HepG2 (cell line): ENCODE data around the gene EML2. TPM values are rescaled to one million over a fixed set of nuclear protein-coding genes. Genes with fewer than 3 reads are reported as not detected.
A peak's percentile ranks its signal among the peaks of the same experiment; 100 is the strongest.

Experiments used
- CBX5 ChIP-seq: sonication (generic); formaldehyde crosslinking; IDR thresholded peaks from 2 replicates; pipeline ENCODE4 v1.4.0; 2020; ENCODE audit warnings: missing genetic modification reagents, borderline replicate concordance
- CEBPB ChIP-seq: IDR thresholded peaks from 2 replicates; pipeline ENCODE4 v1.6.1; 2011; ENCODE audit warnings: low read depth, low read length, improper control_type of control experiment, borderline replicate concordance
- KAT8 ChIP-seq: IDR thresholded peaks from 2 replicates; pipeline ENCODE4 v1.6.1; 2016; ENCODE audit warnings: missing genetic modification reagents, missing compliant biosample characterization
- SPEN ChIP-seq: sonication (generic); formaldehyde crosslinking; IDR thresholded peaks from 2 replicates; pipeline ENCODE4 v1.5.1; 2020; ENCODE audit warnings: low read depth, mild to moderate bottlenecking, missing genetic modification reagents
- ZFYVE20 ChIP-seq: sonication (generic); formaldehyde crosslinking; IDR thresholded peaks from 2 replicates; pipeline ENCODE4 v1.8.0; 2023; ENCODE audit warnings: low read depth, mild to moderate bottlenecking, moderate library complexity, missing genetic modification reagents, borderline replicate concordance
- ZNF24 ChIP-seq: fragments of 450-650 bp; IDR thresholded peaks from 2 replicates; pipeline ENCODE4 v1.6.1; 2017; ENCODE audit warnings: antibody characterized with exemption, mild to moderate bottlenecking
- ZNF788 ChIP-seq: sonication (generic); formaldehyde crosslinking; IDR thresholded peaks from 2 replicates; pipeline ENCODE4 v1.5.0; 2020; ENCODE audit warnings: mild to moderate bottlenecking, missing genetic modification reagents, borderline replicate concordance
- polyA plus RNA-seq, 8 experiments: library from polyadenylated mRNA; depleted of rRNA in 3 of 8; stranded (reverse) in 7 of 8; unstranded in 1 of 8; fragments of >200 nt; fragmentation: Illumina TruSeq in 4 of 8; extraction: Trizol in 4 of 8; gene quantifications; 2 replicates each; pipeline versions ENCODE4 v1.2.1 to v1.2.3, GENCODE V29; 2011 to 2016; ENCODE audit warnings: low read depth in 4 of 8, missing spikeins in 1 of 8, mixed read lengths in 1 of 8; ENCODE audit not compliant: insufficient read depth in 1 of 8
- total RNA-seq, 5 experiments: library from RNA; depleted of rRNA; stranded (reverse); fragments of >200 nt; fragmentation: Illumina TruSeq; extraction: Trizol; gene quantifications; 2 replicates each; pipeline ENCODE4 v1.2.3, GENCODE V29; 2016; ENCODE audit warnings: low read depth in 1 of 5
- TF ChIP-seq, protein P1 (sequence below): sonication (generic); formaldehyde crosslinking; IDR thresholded peaks from 2 replicates; pipeline ENCODE4 v1.8.0; 2022; ENCODE audit warnings: mild to moderate bottlenecking, missing genetic modification reagents, moderate library complexity
- TF ChIP-seq, protein P2 (sequence below): sonication (generic); formaldehyde crosslinking; IDR thresholded peaks from 2 replicates; pipeline ENCODE4 v1.4.0; 2020; ENCODE audit warnings: missing genetic modification reagents
- TF ChIP-seq, protein P3 (sequence below): sonication (generic); formaldehyde crosslinking; IDR thresholded peaks from 2 replicates; pipeline ENCODE4 v1.4.0; 2020; ENCODE audit warnings: missing genetic modification reagents
- TF ChIP-seq, protein P4 (sequence below): sonication (generic); formaldehyde crosslinking; IDR thresholded peaks from 2 replicates; pipeline ENCODE4 v1.5.0; 2020; ENCODE audit warnings: mild to moderate bottlenecking, missing genetic modification reagents, borderline replicate concordance
- TF ChIP-seq, protein P5 (sequence below): sonication (generic); formaldehyde crosslinking; IDR thresholded peaks from 2 replicates; pipeline ENCODE4 v1.5.0; 2020; ENCODE audit warnings: mild to moderate bottlenecking, missing genetic modification reagents

EML2 gene
- total and polyA plus RNA-seq, 2 of the 13 experiments (the other 11 are each of a cell fraction or from before 2014, with no cell fraction given): 7.3 to 12.9 TPM

DNA sequence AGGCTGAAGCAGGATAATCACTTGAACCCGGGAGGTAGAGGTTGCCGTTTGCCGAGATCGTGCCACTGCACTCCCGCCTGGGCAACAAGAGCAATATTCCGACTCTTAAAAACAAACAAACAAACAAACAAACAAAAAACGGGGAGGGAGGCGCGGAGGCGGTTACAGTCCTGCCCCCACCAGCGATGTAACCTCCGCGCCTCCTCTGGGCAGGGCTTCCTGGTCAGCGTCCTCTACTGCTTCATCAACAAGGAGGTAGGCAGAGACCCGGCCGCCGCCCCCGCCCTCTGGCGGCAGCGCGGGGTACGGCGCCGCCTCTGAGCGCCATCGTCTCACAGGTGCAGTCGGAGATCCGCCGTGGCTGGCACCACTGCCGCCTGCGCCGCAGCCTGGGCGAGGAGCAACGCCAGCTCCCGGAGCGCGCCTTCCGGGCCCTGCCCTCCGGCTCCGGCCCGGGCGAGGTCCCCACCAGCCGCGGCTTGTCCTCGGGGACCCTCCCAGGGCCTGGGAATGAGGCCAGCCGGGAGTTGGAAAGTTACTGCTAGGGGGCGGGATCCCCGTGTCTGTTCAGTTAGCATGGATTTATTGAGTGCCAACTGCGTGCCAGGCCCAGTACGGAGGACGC lies 42.3 kb upstream of the EML2 start (continued):
- TF ChIP-seq, protein P1, sequence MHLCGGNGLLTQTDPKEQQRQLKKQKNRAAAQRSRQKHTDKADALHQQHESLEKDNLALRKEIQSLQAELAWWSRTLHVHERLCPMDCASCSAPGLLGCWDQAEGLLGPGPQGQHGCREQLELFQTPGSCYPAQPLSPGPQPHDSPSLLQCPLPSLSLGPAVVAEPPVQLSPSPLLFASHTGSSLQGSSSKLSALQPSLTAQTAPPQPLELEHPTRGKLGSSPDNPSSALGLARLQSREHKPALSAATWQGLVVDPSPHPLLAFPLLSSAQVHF (CRISPR knock-in tag): no peak
- TF ChIP-seq, protein P2, sequence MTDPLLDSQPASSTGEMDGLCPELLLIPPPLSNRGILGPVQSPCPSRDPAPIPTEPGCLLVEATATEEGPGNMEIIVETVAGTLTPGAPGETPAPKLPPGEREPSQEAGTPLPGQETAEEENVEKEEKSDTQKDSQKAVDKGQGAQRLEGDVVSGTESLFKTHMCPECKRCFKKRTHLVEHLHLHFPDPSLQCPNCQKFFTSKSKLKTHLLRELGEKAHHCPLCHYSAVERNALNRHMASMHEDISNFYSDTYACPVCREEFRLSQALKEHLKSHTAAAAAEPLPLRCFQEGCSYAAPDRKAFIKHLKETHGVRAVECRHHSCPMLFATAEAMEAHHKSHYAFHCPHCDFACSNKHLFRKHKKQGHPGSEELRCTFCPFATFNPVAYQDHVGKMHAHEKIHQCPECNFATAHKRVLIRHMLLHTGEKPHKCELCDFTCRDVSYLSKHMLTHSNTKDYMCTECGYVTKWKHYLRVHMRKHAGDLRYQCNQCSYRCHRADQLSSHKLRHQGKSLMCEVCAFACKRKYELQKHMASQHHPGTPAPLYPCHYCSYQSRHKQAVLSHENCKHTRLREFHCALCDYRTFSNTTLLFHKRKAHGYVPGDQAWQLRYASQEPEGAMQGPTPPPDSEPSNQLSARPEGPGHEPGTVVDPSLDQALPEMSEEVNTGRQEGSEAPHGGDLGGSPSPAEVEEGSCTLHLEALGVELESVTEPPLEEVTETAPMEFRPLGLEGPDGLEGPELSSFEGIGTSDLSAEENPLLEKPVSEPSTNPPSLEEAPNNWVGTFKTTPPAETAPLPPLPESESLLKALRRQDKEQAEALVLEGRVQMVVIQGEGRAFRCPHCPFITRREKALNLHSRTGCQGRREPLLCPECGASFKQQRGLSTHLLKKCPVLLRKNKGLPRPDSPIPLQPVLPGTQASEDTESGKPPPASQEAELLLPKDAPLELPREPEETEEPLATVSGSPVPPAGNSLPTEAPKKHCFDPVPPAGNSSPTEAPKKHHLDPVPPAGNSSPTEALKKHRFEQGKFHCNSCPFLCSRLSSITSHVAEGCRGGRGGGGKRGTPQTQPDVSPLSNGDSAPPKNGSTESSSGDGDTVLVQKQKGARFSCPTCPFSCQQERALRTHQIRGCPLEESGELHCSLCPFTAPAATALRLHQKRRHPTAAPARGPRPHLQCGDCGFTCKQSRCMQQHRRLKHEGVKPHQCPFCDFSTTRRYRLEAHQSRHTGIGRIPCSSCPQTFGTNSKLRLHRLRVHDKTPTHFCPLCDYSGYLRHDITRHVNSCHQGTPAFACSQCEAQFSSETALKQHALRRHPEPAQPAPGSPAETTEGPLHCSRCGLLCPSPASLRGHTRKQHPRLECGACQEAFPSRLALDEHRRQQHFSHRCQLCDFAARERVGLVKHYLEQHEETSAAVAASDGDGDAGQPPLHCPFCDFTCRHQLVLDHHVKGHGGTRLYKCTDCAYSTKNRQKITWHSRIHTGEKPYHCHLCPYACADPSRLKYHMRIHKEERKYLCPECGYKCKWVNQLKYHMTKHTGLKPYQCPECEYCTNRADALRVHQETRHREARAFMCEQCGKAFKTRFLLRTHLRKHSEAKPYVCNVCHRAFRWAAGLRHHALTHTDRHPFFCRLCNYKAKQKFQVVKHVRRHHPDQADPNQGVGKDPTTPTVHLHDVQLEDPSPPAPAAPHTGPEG (CRISPR knock-in tag): no peak
- TF ChIP-seq SPEN (CRISPR knock-in tag): peak; percentile 66; the same call in 1 of the 2 replicates
- no peak for TF ChIP-seq CEBPB
- TF ChIP-seq CBX5 (CRISPR knock-in tag): no peak
- TF ChIP-seq ZFYVE20 (CRISPR knock-in tag): no peak
- TF ChIP-seq ZNF24: no peak
- peak; percentile 68; the same call in 1 of the 2 replicates for TF ChIP-seq KAT8
- TF ChIP-seq, protein P3, sequence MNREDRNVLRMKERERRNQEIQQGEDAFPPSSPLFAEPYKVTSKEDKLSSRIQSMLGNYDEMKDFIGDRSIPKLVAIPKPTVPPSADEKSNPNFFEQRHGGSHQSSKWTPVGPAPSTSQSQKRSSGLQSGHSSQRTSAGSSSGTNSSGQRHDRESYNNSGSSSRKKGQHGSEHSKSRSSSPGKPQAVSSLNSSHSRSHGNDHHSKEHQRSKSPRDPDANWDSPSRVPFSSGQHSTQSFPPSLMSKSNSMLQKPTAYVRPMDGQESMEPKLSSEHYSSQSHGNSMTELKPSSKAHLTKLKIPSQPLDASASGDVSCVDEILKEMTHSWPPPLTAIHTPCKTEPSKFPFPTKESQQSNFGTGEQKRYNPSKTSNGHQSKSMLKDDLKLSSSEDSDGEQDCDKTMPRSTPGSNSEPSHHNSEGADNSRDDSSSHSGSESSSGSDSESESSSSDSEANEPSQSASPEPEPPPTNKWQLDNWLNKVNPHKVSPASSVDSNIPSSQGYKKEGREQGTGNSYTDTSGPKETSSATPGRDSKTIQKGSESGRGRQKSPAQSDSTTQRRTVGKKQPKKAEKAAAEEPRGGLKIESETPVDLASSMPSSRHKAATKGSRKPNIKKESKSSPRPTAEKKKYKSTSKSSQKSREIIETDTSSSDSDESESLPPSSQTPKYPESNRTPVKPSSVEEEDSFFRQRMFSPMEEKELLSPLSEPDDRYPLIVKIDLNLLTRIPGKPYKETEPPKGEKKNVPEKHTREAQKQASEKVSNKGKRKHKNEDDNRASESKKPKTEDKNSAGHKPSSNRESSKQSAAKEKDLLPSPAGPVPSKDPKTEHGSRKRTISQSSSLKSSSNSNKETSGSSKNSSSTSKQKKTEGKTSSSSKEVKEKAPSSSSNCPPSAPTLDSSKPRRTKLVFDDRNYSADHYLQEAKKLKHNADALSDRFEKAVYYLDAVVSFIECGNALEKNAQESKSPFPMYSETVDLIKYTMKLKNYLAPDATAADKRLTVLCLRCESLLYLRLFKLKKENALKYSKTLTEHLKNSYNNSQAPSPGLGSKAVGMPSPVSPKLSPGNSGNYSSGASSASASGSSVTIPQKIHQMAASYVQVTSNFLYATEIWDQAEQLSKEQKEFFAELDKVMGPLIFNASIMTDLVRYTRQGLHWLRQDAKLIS (CRISPR knock-in tag): no peak
- TF ChIP-seq, protein P4, sequence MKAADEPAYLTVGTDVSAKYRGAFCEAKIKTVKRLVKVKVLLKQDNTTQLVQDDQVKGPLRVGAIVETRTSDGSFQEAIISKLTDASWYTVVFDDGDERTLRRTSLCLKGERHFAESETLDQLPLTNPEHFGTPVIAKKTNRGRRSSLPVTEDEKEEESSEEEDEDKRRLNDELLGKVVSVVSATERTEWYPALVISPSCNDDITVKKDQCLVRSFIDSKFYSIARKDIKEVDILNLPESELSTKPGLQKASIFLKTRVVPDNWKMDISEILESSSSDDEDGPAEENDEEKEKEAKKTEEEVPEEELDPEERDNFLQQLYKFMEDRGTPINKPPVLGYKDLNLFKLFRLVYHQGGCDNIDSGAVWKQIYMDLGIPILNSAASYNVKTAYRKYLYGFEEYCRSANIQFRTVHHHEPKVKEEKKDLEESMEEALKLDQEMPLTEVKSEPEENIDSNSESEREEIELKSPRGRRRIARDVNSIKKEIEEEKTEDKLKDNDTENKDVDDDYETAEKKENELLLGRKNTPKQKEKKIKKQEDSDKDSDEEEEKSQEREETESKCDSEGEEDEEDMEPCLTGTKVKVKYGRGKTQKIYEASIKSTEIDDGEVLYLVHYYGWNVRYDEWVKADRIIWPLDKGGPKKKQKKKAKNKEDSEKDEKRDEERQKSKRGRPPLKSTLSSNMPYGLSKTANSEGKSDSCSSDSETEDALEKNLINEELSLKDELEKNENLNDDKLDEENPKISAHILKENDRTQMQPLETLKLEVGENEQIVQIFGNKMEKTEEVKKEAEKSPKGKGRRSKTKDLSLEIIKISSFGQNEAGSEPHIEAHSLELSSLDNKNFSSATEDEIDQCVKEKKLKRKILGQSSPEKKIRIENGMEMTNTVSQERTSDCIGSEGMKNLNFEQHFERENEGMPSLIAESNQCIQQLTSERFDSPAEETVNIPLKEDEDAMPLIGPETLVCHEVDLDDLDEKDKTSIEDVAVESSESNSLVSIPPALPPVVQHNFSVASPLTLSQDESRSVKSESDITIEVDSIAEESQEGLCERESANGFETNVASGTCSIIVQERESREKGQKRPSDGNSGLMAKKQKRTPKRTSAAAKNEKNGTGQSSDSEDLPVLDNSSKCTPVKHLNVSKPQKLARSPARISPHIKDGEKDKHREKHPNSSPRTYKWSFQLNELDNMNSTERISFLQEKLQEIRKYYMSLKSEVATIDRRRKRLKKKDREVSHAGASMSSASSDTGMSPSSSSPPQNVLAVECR (CRISPR knock-in tag): peak; percentile 74; the same call in 1 of the 2 replicates
- TF ChIP-seq, protein P5, sequence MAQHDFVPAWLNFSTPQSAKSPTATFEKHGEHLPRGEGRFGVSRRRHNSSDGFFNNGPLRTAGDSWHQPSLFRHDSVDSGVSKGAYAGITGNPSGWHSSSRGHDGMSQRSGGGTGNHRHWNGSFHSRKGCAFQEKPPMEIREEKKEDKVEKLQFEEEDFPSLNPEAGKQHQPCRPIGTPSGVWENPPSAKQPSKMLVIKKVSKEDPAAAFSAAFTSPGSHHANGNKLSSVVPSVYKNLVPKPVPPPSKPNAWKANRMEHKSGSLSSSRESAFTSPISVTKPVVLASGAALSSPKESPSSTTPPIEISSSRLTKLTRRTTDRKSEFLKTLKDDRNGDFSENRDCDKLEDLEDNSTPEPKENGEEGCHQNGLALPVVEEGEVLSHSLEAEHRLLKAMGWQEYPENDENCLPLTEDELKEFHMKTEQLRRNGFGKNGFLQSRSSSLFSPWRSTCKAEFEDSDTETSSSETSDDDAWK: no peak
- 0 out of 2 replicates have a peak, but pooled peaks have one; percentile 69 for TF ChIP-seq ZNF788
